GM12878 (cell line): Measurements from ENCODE around the gene TTLL10. TPM values are rescaled to one million over a fixed set of nuclear protein-coding genes. Genes with fewer than 3 reads are reported as not detected.

Experiments
- CHD1 ChIP-seq: IDR thresholded peaks from 2 replicates; pipeline ENCODE4 v1.6.1; 2012; ENCODE audit warnings: low read depth, low read length, improper control_type of control experiment
- CREB1 ChIP-seq: IDR thresholded peaks from 2 replicates; pipeline ENCODE4 v1.6.1; 2012; ENCODE audit warnings: low read depth, mild to moderate bottlenecking, inconsistent platforms
- NBN ChIP-seq: fragments of 450-650 bp; IDR thresholded peaks from 2 replicates; pipeline ENCODE4 v1.6.1; 2016
- NFIC ChIP-seq: IDR thresholded peaks from 2 replicates; pipeline ENCODE4 v1.6.1; 2012; ENCODE audit warnings: low read depth, mild to moderate bottlenecking, inconsistent platforms, low read length, moderate library complexity
- POLR2AphosphoS5 ChIP-seq: IDR thresholded peaks from 2 replicates; pipeline ENCODE4 v1.6.1; 2011; ENCODE audit warnings: mild to moderate bottlenecking, low read length, inconsistent platforms
- SIN3A ChIP-seq: IDR thresholded peaks from 2 replicates; pipeline ENCODE4 v1.6.1; 2012; ENCODE audit warnings: low read depth, low read length, improper control_type of control experiment
- polyA plus RNA-seq, 11 experiments: library from polyadenylated mRNA; depleted of rRNA in 4 of 11; unstranded in 6 of 11; stranded (reverse) in 5 of 11; fragments of >200 nt; fragmentation: Nextera tagmentation in 4 of 11; fragmentation: Illumina TruSeq in 1 of 11; extraction: Ambion mirVana in 4 of 11; extraction: Trizol in 1 of 11; gene quantifications; 1 replicate in 1 of 11; 2 replicates in 10 of 11; pipeline versions ENCODE4 v1.2.1 to v1.2.3, GENCODE V29; 2011 to 2016; ENCODE audit warnings: inconsistent platforms in 2 of 11, missing spikeins in 2 of 11, low read depth in 1 of 11
- total RNA-seq, 4 experiments: library from RNA; depleted of rRNA in 3 of 4; stranded (reverse); fragments of >200 nt in 3 of 4; fragmentation: Illumina TruSeq in 1 of 4; extraction: Trizol in 1 of 4; gene quantifications; 2 replicates each; pipeline versions ENCODE4 v1.2.1 to v1.2.3, GENCODE V29; 2013 to 2021
- TF ChIP-seq, protein P1 (sequence below): IDR thresholded peaks from 2 replicates; pipeline ENCODE4 v1.6.1; 2011; ENCODE audit warnings: low read depth, low read length, improper control_type of control experiment, borderline replicate concordance
- TF ChIP-seq, protein P2 (sequence below), 3 experiments: IDR thresholded peaks in 2 of 3; conservative IDR thresholded peaks in 1 of 3; 2 replicates each; pipeline ENCODE4 v1.5.1; 2011; ENCODE audit warnings: low read depth in 3 of 3, low read length in 3 of 3, mild to moderate bottlenecking in 3 of 3, control low read depth in 2 of 3, moderate library complexity in 2 of 3, inconsistent platforms in 1 of 3, mixed read lengths in 1 of 3; ENCODE audit not compliant: control insufficient read depth in 2 of 3, insufficient read depth in 1 of 3; ENCODE audit errors: extremely low read depth in 1 of 3

TTLL10 gene
- total and polyA plus RNA-seq, 10 of the 15 experiments (the other 5 are each of a cell fraction or from before 2014, with no cell fraction given), result not detected

DNA sequence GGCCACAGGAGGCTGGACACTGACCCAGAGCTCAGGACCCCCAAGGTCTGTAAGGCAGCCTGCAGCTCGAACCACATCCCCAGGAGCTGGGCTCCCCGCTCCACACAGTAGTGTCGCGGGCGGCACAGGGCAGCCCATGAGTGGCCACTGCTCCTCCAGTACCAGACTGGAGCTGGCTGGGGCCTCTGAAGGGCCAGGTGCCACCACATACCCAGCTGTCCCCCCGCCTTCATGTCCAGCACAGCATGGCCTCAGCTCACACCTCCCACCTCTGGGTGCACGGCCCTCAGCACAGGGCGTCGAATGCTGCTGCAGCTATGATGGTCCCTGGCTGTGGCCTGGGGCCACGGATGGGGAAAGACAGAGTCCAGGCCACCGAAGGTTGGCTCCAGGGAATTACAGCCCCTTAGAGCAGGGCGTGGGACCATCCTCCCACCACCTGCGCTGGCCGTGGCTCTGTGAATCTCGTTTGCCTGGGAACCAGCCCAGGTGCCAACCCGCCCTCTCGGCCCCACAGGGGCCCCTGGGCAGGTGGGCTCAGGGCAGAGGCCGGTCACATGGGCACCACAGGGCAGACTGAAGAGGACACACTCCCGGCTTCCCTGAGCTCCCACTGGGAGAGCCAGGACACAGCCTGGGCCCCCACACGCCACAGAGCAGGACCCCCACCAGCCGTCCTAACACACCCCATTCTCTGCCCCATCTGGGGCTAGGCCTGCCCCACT lies 42.4 kb downstream of the TTLL10 start (continued):
- TF ChIP-seq SIN3A (no peak), CREB1 (no peak), NFIC (no peak), NBN (no peak), CHD1 (no peak), POLR2AphosphoS5 (no peak)
- TF ChIP-seq, protein P1, sequence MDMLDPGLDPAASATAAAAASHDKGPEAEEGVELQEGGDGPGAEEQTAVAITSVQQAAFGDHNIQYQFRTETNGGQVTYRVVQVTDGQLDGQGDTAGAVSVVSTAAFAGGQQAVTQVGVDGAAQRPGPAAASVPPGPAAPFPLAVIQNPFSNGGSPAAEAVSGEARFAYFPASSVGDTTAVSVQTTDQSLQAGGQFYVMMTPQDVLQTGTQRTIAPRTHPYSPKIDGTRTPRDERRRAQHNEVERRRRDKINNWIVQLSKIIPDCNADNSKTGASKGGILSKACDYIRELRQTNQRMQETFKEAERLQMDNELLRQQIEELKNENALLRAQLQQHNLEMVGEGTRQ, result no peak
- TF ChIP-seq, protein P2, sequence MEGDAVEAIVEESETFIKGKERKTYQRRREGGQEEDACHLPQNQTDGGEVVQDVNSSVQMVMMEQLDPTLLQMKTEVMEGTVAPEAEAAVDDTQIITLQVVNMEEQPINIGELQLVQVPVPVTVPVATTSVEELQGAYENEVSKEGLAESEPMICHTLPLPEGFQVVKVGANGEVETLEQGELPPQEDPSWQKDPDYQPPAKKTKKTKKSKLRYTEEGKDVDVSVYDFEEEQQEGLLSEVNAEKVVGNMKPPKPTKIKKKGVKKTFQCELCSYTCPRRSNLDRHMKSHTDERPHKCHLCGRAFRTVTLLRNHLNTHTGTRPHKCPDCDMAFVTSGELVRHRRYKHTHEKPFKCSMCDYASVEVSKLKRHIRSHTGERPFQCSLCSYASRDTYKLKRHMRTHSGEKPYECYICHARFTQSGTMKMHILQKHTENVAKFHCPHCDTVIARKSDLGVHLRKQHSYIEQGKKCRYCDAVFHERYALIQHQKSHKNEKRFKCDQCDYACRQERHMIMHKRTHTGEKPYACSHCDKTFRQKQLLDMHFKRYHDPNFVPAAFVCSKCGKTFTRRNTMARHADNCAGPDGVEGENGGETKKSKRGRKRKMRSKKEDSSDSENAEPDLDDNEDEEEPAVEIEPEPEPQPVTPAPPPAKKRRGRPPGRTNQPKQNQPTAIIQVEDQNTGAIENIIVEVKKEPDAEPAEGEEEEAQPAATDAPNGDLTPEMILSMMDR (IDR thresholded peaks at IDR 0.05 in 2 of 3, conservative IDR thresholded peaks at IDR 0.05 in 1 of 3; ENCODE audit: control insufficient read depth in 2 of 3, extremely low read depth in 1 of 3, insufficient read depth in 1 of 3, low read depth in 3 of 3, low read length in 3 of 3), result no peak
